Activated T-helper 17 cell treated with anti-CD3 and anti-CD28 coated beads, Interleukin-2, amount 50 U/mL, for 72 hours (primary cell): ENCODE measurements around the gene INHA. TPM values are rescaled to one million over a fixed set of nuclear protein-coding genes. Genes with fewer than 3 reads are reported as not detected.

Experiments used
- ATAC-seq: fragments of 150-1000 bp; cut with Tn5 transposase; replicated peaks from 2 replicates; pipeline ENCODE4 v1.10.0; 2021; ENCODE audit warnings: mild to moderate bottlenecking, moderate library complexity
- H3K27ac Mint-ChIP-seq: one replicate; pipeline ENCODE4 v1.8.0; 2022; ENCODE audit warnings: mixed read lengths
- H3K27me3 Mint-ChIP-seq: one replicate; pipeline ENCODE4 v1.8.0; 2022; ENCODE audit warnings: mixed read lengths
- H3K36me3 Mint-ChIP-seq: one replicate; pipeline ENCODE4 v1.8.0; 2022; ENCODE audit warnings: low read depth, mild to moderate bottlenecking, mixed read lengths
- H3K4me1 Mint-ChIP-seq: one replicate; pipeline ENCODE4 v1.8.0; 2022; ENCODE audit warnings: mixed read lengths
- H3K4me3 Mint-ChIP-seq: one replicate; pipeline ENCODE4 v1.8.0; 2022; ENCODE audit warnings: mild to moderate bottlenecking, mixed read lengths
- H3K9me3 Mint-ChIP-seq: one replicate; pipeline ENCODE4 v1.8.0; 2022; ENCODE audit warnings: mixed read lengths
- total RNA-seq, 2 donors: library from RNA; stranded (reverse); gene quantifications; one replicate each; pipeline ENCODE4 v1.2.3, GENCODE V29; 2022

Gene INHA
- total RNA-seq, result not detected

GRCh38 chr2:219572237-219573001 lies at the start of gene INHA:
Gene INHA (plus strand): TSS chr2:219572310. CDS start chr2:219572375, 65 bp downstream.
- Mint-ChIP-seq H3K27me3 (peaks cover 42% of the 10 kb centered on the region), H3K27ac (no peak within 1 kb of the TSS), H3K4me3 (no peak within 1 kb of the TSS), H3K36me3 (no peaks in the 10 kb centered on the region), H3K4me1 (no peaks in the 10 kb centered on the region), H3K9me3 (no peaks in the 10 kb centered on the region)
- ATAC-seq, result no peak

- Mint-ChIP-seq H3K4me3 (no peak overlapping the region), H3K9me3 (no peaks in the 10 kb centered on the region), H3K27ac (no peak overlapping the region), H3K36me3 (peaks cover 8% of the 10 kb centered on the region), H3K27me3 (peaks cover 67% of the 10 kb centered on the region), H3K4me1 (peaks cover 12% of the 10 kb centered on the region)
- no peak for ATAC-seq
Measured at GRCh38 chr2:219523031-219523671, 49.0 kb upstream of the INHA start.

GRCh38 chr2:219524817-219525216 lies 47.3 kb upstream of the INHA start:
- peaks cover 12% of the 10 kb centered on the region for H3K4me1 Mint-ChIP-seq

GRCh38 chr2:219525533-219526232 lies 46.4 kb upstream of the INHA start:
- ATAC-seq, result no peak
- H3K27me3 Mint-ChIP-seq, result peaks cover 74% of the 10 kb centered on the region
- H3K4me1 Mint-ChIP-seq, result peaks cover 18% of the 10 kb centered on the region
- H3K27ac Mint-ChIP-seq, result no peak overlapping the region
- no peak overlapping the region for H3K4me3 Mint-ChIP-seq
- no peaks in the 10 kb centered on the region for H3K9me3 Mint-ChIP-seq
- H3K36me3 Mint-ChIP-seq, result peaks cover 8% of the 10 kb centered on the region

More at GRCh38 chr2:219524817-219525216, 47.3 kb upstream of the INHA start:
- Mint-ChIP-seq H3K4me3 (no peak overlapping the region), H3K27me3 (peaks cover 73% of the 10 kb centered on the region), H3K27ac (no peak overlapping the region), H3K9me3 (no peaks in the 10 kb centered on the region), H3K36me3 (peaks cover 8% of the 10 kb centered on the region)
- no peak for ATAC-seq

GRCh38 chr2:219526320-219527075 lies 45.6 kb upstream of the INHA start:
- Mint-ChIP-seq H3K4me3 (no peak overlapping the region), H3K4me1 (peaks cover 17% of the 10 kb centered on the region), H3K9me3 (no peaks in the 10 kb centered on the region), H3K27ac (no peak overlapping the region), H3K27me3 (peaks cover 78% of the 10 kb centered on the region), H3K36me3 (peaks cover 7% of the 10 kb centered on the region)
- ATAC-seq, result no peak

GRCh38 chr2:219527076-219527394 lies 45.1 kb upstream of the INHA start:
- Mint-ChIP-seq H3K27ac (no peak overlapping the region), H3K27me3 (peaks cover 72% of the 10 kb centered on the region), H3K4me3 (no peak overlapping the region), H3K36me3 (peaks cover 1% of the 10 kb centered on the region), H3K9me3 (no peaks in the 10 kb centered on the region), H3K4me1 (peaks cover 12% of the 10 kb centered on the region)
- no peak for ATAC-seq

GRCh38 chr2:219527472-219527871 lies 44.6 kb upstream of the INHA start:
- no peak for ATAC-seq
- no peaks in the 10 kb centered on the region for H3K9me3 Mint-ChIP-seq
- H3K27ac Mint-ChIP-seq, result no peak overlapping the region
- peaks cover 10% of the 10 kb centered on the region for H3K4me1 Mint-ChIP-seq
- no peaks in the 10 kb centered on the region for H3K36me3 Mint-ChIP-seq
- H3K27me3 Mint-ChIP-seq, result peaks cover 71% of the 10 kb centered on the region
- no peak overlapping the region for H3K4me3 Mint-ChIP-seq

- Mint-ChIP-seq H3K9me3 (no peaks in the 10 kb centered on the region), H3K27me3 (peaks cover 62% of the 10 kb centered on the region), H3K4me3 (no peak overlapping the region), H3K27ac (no peak overlapping the region), H3K4me1 (peaks cover 6% of the 10 kb centered on the region), H3K36me3 (no peaks in the 10 kb centered on the region)
- peak; percentile 89 for ATAC-seq
Measured at GRCh38 chr2:219530048-219530963, 41.8 kb upstream of the INHA start.

GRCh38 chr2:219531639-219532377 lies 40.3 kb upstream of the INHA start:
- Mint-ChIP-seq H3K27me3 (peaks cover 51% of the 10 kb centered on the region), H3K36me3 (no peaks in the 10 kb centered on the region), H3K9me3 (no peaks in the 10 kb centered on the region), H3K4me3 (no peak overlapping the region), H3K4me1 (peaks cover 6% of the 10 kb centered on the region), H3K27ac (no peak overlapping the region)
- ATAC-seq, result no peak

GRCh38 chr2:219532378-219532649 lies 39.8 kb upstream of the INHA start:
- Mint-ChIP-seq H3K4me3 (no peak overlapping the region), H3K27me3 (peaks cover 47% of the 10 kb centered on the region), H3K36me3 (no peaks in the 10 kb centered on the region), H3K9me3 (no peaks in the 10 kb centered on the region), H3K27ac (no peak overlapping the region), H3K4me1 (peaks cover 6% of the 10 kb centered on the region)
- ATAC-seq, result no peak

- Mint-ChIP-seq H3K4me1 (peaks cover 6% of the 10 kb centered on the region), H3K27me3 (peaks cover 37% of the 10 kb centered on the region), H3K36me3 (peaks cover 8% of the 10 kb centered on the region), H3K4me3 (no peak overlapping the region), H3K27ac (no peak overlapping the region), H3K9me3 (no peaks in the 10 kb centered on the region)
- ATAC-seq, result no peak
Measured at GRCh38 chr2:219533930-219534661, 38.0 kb upstream of the INHA start.

GRCh38 chr2:219536425-219536824 lies 35.7 kb upstream of the INHA start:
- H3K4me1 Mint-ChIP-seq, result no peaks in the 10 kb centered on the region
- no peaks in the 10 kb centered on the region for H3K9me3 Mint-ChIP-seq
- ATAC-seq, result no peak
- no peak overlapping the region for H3K27ac Mint-ChIP-seq
- H3K4me3 Mint-ChIP-seq, result no peak overlapping the region
- H3K27me3 Mint-ChIP-seq, result peaks cover 14% of the 10 kb centered on the region
- peaks cover 30% of the 10 kb centered on the region for H3K36me3 Mint-ChIP-seq

- Mint-ChIP-seq H3K4me1 (no peaks in the 10 kb centered on the region), H3K27me3 (peaks cover 13% of the 10 kb centered on the region), H3K9me3 (no peaks in the 10 kb centered on the region), H3K36me3 (peaks cover 32% of the 10 kb centered on the region), H3K27ac (no peak overlapping the region), H3K4me3 (no peak overlapping the region)
- no peak for ATAC-seq
Measured at GRCh38 chr2:219536967-219537366, 35.1 kb upstream of the INHA start.
